HG02870 (cell line): ENCODE measurements around the gene TDRD1.

Experiments used
- ATAC-seq: cut with Tn5 transposase; IDR thresholded peaks from one replicate; pipeline ENCODE4 v1.9.1; 2021; ENCODE audit warnings: mild to moderate bottlenecking, moderate library complexity; ENCODE audit not compliant: unreplicated experiment

Gene TDRD1

GRCh38 chr10:114259824-114260223, 80.7 kb downstream of the TDRD1 start:
- ATAC-seq = no peak

- ATAC-seq = no peak
These were observed 81.2 kb downstream of the TDRD1 start for GRCh38 chr10:114260366-114260765.

GRCh38 chr10:114261076-114261475, 81.9 kb downstream of the TDRD1 start:
- peak; percentile 75 for ATAC-seq

- ATAC-seq = no peak
These were observed 83.3 kb downstream of the TDRD1 start for GRCh38 chr10:114262496-114262895.

GRCh38 chr10:114265392-114266053, 86.4 kb downstream of the TDRD1 start:
- no peak for ATAC-seq

GRCh38 chr10:114266521-114266920, 87.4 kb downstream of the TDRD1 start:
- no peak for ATAC-seq

- ATAC-seq = no peak
These were observed 92.1 kb downstream of the TDRD1 start for GRCh38 chr10:114271075-114271778.

- ATAC-seq = no peak
These were observed 92.6 kb downstream of the TDRD1 start for GRCh38 chr10:114271779-114272167.

- no peak for ATAC-seq
These were observed 93.5 kb downstream of the TDRD1 start for GRCh38 chr10:114272696-114273095.

GRCh38 chr10:114273910-114274309, 94.8 kb downstream of the TDRD1 start:
- ATAC-seq = no peak

GRCh38 chr10:114274616-114275453, 95.7 kb downstream of the TDRD1 start:
- ATAC-seq = no peak

GRCh38 chr10:114276066-114276465, 96.9 kb downstream of the TDRD1 start:
- ATAC-seq = no peak

GRCh38 chr10:114276671-114277070, 97.5 kb downstream of the TDRD1 start:
- ATAC-seq = no peak

- ATAC-seq = no peak
These were observed 99.2 kb downstream of the TDRD1 start for GRCh38 chr10:114278140-114278883.

GRCh38 chr10:114278884-114279191, 99.7 kb downstream of the TDRD1 start:
- no peak for ATAC-seq

GRCh38 chr10:114279289-114279688, 100.1 kb downstream of the TDRD1 start:
- ATAC-seq = no peak

- ATAC-seq = no peak
These were observed 100.9 kb downstream of the TDRD1 start for GRCh38 chr10:114279901-114280644.

GRCh38 chr10:114281006-114281405, 101.9 kb downstream of the TDRD1 start:
- ATAC-seq = no peak

GRCh38 chr10:114281461-114281860, 102.3 kb downstream of the TDRD1 start:
- ATAC-seq = no peak
